GM19467 (cell line): Measurements from ENCODE around the gene PGM1.

ENCODE experiments used
- ATAC-seq: cut with Tn5 transposase; IDR thresholded peaks from one replicate; pipeline ENCODE4 v1.9.1; 2021; ENCODE audit warnings: mild to moderate bottlenecking, moderate library complexity; ENCODE audit not compliant: unreplicated experiment

The PGM1 gene

GRCh38 chr1:63630666-63631065 lies 37.5 kb downstream of the PGM1 start:
- ATAC-seq: no peak

GRCh38 chr1:63632110-63632509 lies 38.9 kb downstream of the PGM1 start:
- ATAC-seq: no peak

GRCh38 chr1:63633281-63633680 lies 40.1 kb downstream of the PGM1 start:
- no peak for ATAC-seq

GRCh38 chr1:63634471-63634870 lies 41.3 kb downstream of the PGM1 start:
- ATAC-seq: no peak

- no peak for ATAC-seq
Observed at GRCh38 chr1:63635681-63636080, 42.5 kb downstream of the PGM1 start.

- no peak for ATAC-seq
Observed at GRCh38 chr1:63636192-63637105, 43.2 kb downstream of the PGM1 start.

- no peak for ATAC-seq
Observed at GRCh38 chr1:63638471-63638870, 45.3 kb downstream of the PGM1 start.

- no peak for ATAC-seq
Observed at GRCh38 chr1:63638875-63639274, 45.7 kb downstream of the PGM1 start.

GRCh38 chr1:63640633-63641567 lies 47.7 kb downstream of the PGM1 start:
- ATAC-seq: no peak

- ATAC-seq: no peak
Observed at GRCh38 chr1:63641615-63642014, 48.4 kb downstream of the PGM1 start.

- no peak for ATAC-seq
Observed at GRCh38 chr1:63642901-63643300, 49.7 kb downstream of the PGM1 start.

GRCh38 chr1:63643517-63643916 lies 50.3 kb downstream of the PGM1 start:
- no peak for ATAC-seq

GRCh38 chr1:63643926-63644325 lies 50.7 kb downstream of the PGM1 start:
- no peak for ATAC-seq

- no peak for ATAC-seq
Observed at GRCh38 chr1:63645317-63645716, 52.1 kb downstream of the PGM1 start.

GRCh38 chr1:63648689-63649088 lies 55.5 kb downstream of the PGM1 start:
- no peak for ATAC-seq

- ATAC-seq: no peak
Observed at GRCh38 chr1:63651161-63651701, 58.0 kb downstream of the PGM1 start.

GRCh38 chr1:63653976-63654375 lies 60.8 kb downstream of the PGM1 start:
- ATAC-seq: no peak

GRCh38 chr1:63659448-63659847 lies 66.2 kb downstream of the PGM1 start:
- no peak for ATAC-seq

- ATAC-seq: no peak
Observed at GRCh38 chr1:63662056-63662836, 69.0 kb downstream of the PGM1 start.

- ATAC-seq: no peak
Observed at GRCh38 chr1:63662841-63663240, 69.6 kb downstream of the PGM1 start.

GRCh38 chr1:63663301-63663700 lies 70.1 kb downstream of the PGM1 start:
- ATAC-seq: no peak
